Hepatocyte (in vitro differentiated cells): ENCODE data around the gene THSD4. TPM values are rescaled to one million over a fixed set of nuclear protein-coding genes. Genes with fewer than 3 reads are reported as not detected.

Experiments used
- DNase-seq: peaks from one replicate; pipeline ENCODE4 v3.0.0-alpha.2; 2016; ENCODE audit warnings: low spot score
- H2AFZ ChIP-seq: fragments of 200-600 bp; sonication (generic); 2 replicates; pipeline ENCODE4 v1.6.0; 2016; ENCODE audit warnings: antibody characterized with exemption, mild to moderate bottlenecking
- H3K27ac ChIP-seq: fragments of 200-600 bp; sonication (generic); 2 replicates; pipeline ENCODE4 v1.5.1; 2016; ENCODE audit warnings: mild to moderate bottlenecking
- H3K27me3 ChIP-seq: fragments of 200-600 bp; sonication (generic); 2 replicates; pipeline ENCODE4 v1.6.1; 2016
- H3K36me3 ChIP-seq: fragments of 200-600 bp; sonication (generic); replicated peaks from 2 replicates; pipeline ENCODE4 v1.5.1; 2016; ENCODE audit warnings: low read depth; ENCODE audit not compliant: insufficient read depth
- H3K4me1 ChIP-seq: fragments of 200-600 bp; sonication (generic); 2 replicates; pipeline ENCODE4 v1.5.1; 2016; ENCODE audit warnings: mild to moderate bottlenecking, moderate library complexity; ENCODE audit not compliant: insufficient read depth
- H3K4me2 ChIP-seq: fragments of 200-600 bp; sonication (generic); 2 replicates; pipeline ENCODE4 v1.6.0; 2016
- H3K4me3 ChIP-seq: fragments of 200-600 bp; sonication (generic); 2 replicates; pipeline ENCODE4 v1.5.1; 2016; ENCODE audit warnings: mild to moderate bottlenecking
- H3K79me2 ChIP-seq: fragments of 200-600 bp; sonication (generic); 2 replicates; pipeline ENCODE4 v1.6.0; 2017; ENCODE audit warnings: mild to moderate bottlenecking
- H3K9me2 ChIP-seq: fragments of 200-600 bp; sonication (generic); replicated peaks from 2 replicates; pipeline ENCODE4 v1.6.0; 2017; ENCODE audit warnings: mild to moderate bottlenecking; ENCODE audit not compliant: insufficient read depth
- H3K9me3 ChIP-seq: fragments of 200-600 bp; sonication (generic); 2 replicates; pipeline ENCODE4 v1.5.1; 2016; ENCODE audit warnings: low read depth, mild to moderate bottlenecking
- H4K20me1 ChIP-seq: fragments of 200-600 bp; sonication (generic); 2 replicates; pipeline ENCODE4 v1.6.0; 2016; ENCODE audit warnings: mild to moderate bottlenecking; ENCODE audit not compliant: insufficient read depth, poor library complexity, severe bottlenecking
- EZH2 ChIP-seq: fragments of 200-600 bp; sonication (generic); IDR thresholded peaks from 2 replicates; pipeline ENCODE4 v1.6.1; 2016; ENCODE audit warnings: antibody characterized with exemption, mild to moderate bottlenecking, borderline replicate concordance
- EZH2phosphoT487 ChIP-seq: fragments of 200-600 bp; sonication (generic); IDR thresholded peaks from one replicate; pipeline ENCODE4 v1.6.1; 2018; ENCODE audit warnings: antibody characterized with exemption, mild to moderate bottlenecking, low read depth, moderate library complexity; ENCODE audit not compliant: unreplicated experiment, severe bottlenecking
- WGBS: methylation state at CpG from one replicate; pipeline ENCODE4 v1.1.6; 2016; ENCODE audit warnings: low lambda C conversion rate; ENCODE audit errors: missing lambda C conversion rate; 5-methylcytosine and 5-hydroxymethylcytosine counted together
- polyA plus RNA-seq: library from polyadenylated mRNA; unstranded; fragments of >200 nt; fragmentation: Nextera tagmentation; extraction: Ambion mirVana; gene quantifications from 2 replicates; pipeline ENCODE4 v1.2.1, GENCODE V29; 2016
- total RNA-seq: library from RNA; depleted of rRNA; stranded (reverse); fragments of >200 nt; gene quantifications from 2 replicates; pipeline ENCODE4 v1.2.3, GENCODE V29; 2014
- TF ChIP-seq, protein P1 (sequence below): fragments of 200-600 bp; sonication (generic); IDR thresholded peaks from 2 replicates; pipeline ENCODE4 v1.5.1; 2016; ENCODE audit warnings: antibody characterized with exemption, mild to moderate bottlenecking; ENCODE audit not compliant: poor library complexity

The THSD4 gene
- total and polyA plus RNA-seq, 2 experiments from 2014 or later, result 4.3 to 7.0 TPM

DNA sequence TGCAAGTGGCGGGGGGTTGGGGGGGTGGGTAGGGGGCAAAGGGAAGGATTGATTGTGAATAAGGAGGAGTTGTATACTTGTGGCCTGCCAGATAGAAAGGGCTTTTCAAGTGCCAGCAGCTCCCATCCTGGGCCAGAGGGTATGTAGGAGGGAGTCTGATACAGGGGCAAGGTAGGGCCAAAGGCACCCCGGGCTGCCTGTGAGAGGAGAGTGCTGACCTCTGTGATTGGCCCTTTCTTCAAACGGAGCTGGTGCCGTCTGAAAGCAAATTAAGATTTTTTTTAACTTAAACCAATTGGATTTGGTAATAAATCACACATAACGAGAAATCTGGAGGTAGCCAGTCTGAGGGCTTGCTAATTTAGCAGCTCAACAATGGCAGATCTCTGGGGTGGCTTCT lies 229.9 kb downstream of the THSD4 start:
- Histone ChIP-seq H3K9me2 (no peaks in the 10 kb centered on the region), H3K27ac (no peak overlapping the region), H2AFZ (no peak overlapping the region), H3K79me2 (no peaks in the 10 kb centered on the region), H3K36me3 (no peaks in the 10 kb centered on the region), H3K4me2 (no peak overlapping the region), H3K27me3 (no peaks in the 10 kb centered on the region), H3K9me3 (no peaks in the 10 kb centered on the region), H4K20me1 (no peaks in the 10 kb centered on the region), H3K4me3 (no peak overlapping the region), H3K4me1 (no peaks in the 10 kb centered on the region)
- TF ChIP-seq, protein P1, sequence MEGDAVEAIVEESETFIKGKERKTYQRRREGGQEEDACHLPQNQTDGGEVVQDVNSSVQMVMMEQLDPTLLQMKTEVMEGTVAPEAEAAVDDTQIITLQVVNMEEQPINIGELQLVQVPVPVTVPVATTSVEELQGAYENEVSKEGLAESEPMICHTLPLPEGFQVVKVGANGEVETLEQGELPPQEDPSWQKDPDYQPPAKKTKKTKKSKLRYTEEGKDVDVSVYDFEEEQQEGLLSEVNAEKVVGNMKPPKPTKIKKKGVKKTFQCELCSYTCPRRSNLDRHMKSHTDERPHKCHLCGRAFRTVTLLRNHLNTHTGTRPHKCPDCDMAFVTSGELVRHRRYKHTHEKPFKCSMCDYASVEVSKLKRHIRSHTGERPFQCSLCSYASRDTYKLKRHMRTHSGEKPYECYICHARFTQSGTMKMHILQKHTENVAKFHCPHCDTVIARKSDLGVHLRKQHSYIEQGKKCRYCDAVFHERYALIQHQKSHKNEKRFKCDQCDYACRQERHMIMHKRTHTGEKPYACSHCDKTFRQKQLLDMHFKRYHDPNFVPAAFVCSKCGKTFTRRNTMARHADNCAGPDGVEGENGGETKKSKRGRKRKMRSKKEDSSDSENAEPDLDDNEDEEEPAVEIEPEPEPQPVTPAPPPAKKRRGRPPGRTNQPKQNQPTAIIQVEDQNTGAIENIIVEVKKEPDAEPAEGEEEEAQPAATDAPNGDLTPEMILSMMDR, result no peak
- TF ChIP-seq EZH2phosphoT487 (no peak), EZH2 (no peak)
- WGBS, result 69% methylated on average over 4 of the region's 5 CpGs
- DNase-seq, result no peak

DNA sequence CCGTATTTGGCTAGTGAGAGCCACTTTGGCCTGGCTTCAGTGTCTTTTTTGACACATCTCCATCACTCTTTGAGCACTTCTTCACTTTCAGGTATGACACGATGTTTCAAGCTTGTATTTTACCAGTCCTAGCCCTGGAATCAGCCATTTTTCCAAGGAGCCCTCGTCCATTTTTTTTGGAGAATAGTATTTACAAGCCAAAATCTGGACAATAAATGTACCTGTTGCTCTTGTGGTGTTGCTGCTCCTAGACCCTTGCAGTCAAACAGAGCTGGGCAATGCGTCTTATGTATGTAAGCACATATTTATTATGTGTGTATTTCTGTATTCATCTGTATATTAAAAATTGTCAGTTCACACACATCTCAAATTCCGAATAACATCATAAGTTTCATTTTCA lies 231.2 kb downstream of the THSD4 start:
- WGBS, result 96% methylated on average over 5 of the region's 5 CpGs

DNA sequence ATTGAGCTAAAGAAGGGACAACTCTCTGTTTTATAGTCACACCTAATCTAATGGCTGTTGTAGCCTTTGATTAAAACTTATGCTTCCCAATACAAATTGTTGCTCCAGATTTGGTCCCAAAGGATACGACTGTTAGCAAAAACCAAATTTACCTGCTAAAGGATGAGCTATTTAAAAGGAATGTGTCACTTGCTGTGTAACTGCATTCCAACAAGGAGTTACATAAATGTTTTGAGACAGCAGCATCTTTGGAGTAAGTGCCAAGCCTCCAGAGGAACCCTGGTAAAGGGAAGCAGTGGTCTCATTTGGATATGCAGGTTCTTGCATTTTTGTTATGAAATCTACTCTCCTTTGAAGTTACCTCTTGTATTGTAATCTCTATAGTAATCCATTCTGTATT lies 233.3 kb downstream of the THSD4 start:
- Histone ChIP-seq H3K4me1 (peaks cover 4% of the 10 kb centered on the region), H3K79me2 (no peaks in the 10 kb centered on the region), H3K36me3 (no peaks in the 10 kb centered on the region), H2AFZ (no peak overlapping the region), H3K27me3 (no peaks in the 10 kb centered on the region), H3K4me2 (no peak overlapping the region), H3K9me2 (no peaks in the 10 kb centered on the region), H3K4me3 (no peak overlapping the region), H3K27ac (no peak overlapping the region), H3K9me3 (no peaks in the 10 kb centered on the region), H4K20me1 (no peaks in the 10 kb centered on the region)
- WGBS, result 79% methylated on average over 1 of the region's 1 CpG
- TF ChIP-seq EZH2phosphoT487 (no peak), EZH2 (no peak)
- TF ChIP-seq, protein P1, result no peak
- DNase-seq, result no peak

More for the DNA sequence above, 231.2 kb downstream of the THSD4 start:
- H2AFZ ChIP-seq, result no peak overlapping the region
- no peaks in the 10 kb centered on the region for H3K79me2 ChIP-seq
- no peak overlapping the region for H3K4me3 ChIP-seq
- no peak overlapping the region for H3K4me2 ChIP-seq
- no peak overlapping the region for H3K27ac ChIP-seq
- no peaks in the 10 kb centered on the region for H3K9me2 ChIP-seq
- TF ChIP-seq EZH2 (no peak), EZH2phosphoT487 (no peak)
- TF ChIP-seq, protein P1, result no peak
- H4K20me1 ChIP-seq, result no peaks in the 10 kb centered on the region
- no peaks in the 10 kb centered on the region for H3K4me1 ChIP-seq
- H3K36me3 ChIP-seq, result no peaks in the 10 kb centered on the region
- H3K9me3 ChIP-seq, result no peaks in the 10 kb centered on the region
- H3K27me3 ChIP-seq, result no peaks in the 10 kb centered on the region
- DNase-seq, result no peak

DNA sequence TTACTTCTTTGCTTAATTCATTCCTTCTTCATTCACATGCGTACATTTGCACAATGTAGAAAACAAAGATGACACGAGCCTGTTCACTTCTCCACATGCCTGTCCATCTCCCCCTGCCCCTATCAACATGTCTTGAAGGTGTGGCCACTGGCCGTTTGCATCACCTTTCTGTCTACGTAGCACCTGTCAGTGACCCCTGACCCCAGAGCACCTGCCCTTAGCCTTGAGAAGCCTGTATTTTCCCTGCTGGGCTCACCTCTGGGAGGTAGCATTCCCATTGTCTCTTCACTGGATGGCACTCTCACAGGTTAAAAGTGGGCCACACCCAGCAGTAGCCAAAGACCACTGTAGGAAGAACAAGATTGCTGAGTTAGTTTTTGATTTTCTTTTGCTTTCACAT lies 234.1 kb downstream of the THSD4 start:
- Histone ChIP-seq H3K4me2 (no peak overlapping the region), H2AFZ (no peak overlapping the region), H3K79me2 (no peaks in the 10 kb centered on the region), H4K20me1 (no peaks in the 10 kb centered on the region), H3K27me3 (no peaks in the 10 kb centered on the region), H3K4me1 (peaks cover 4% of the 10 kb centered on the region), H3K27ac (no peak overlapping the region), H3K9me2 (no peaks in the 10 kb centered on the region), H3K4me3 (no peak overlapping the region), H3K9me3 (no peaks in the 10 kb centered on the region), H3K36me3 (no peaks in the 10 kb centered on the region)
- DNase-seq, result no peak
- TF ChIP-seq EZH2phosphoT487, result no peak
- TF ChIP-seq, protein P1, result no peak
- TF ChIP-seq EZH2, result no peak
- 88% methylated on average over 4 of the region's 4 CpGs for WGBS
